ENCODE measurements around the gene MYL5. TPM values are rescaled to one million over a fixed set of nuclear protein-coding genes. Genes with fewer than 3 reads are reported as not detected.

The MYL5 gene
- total and polyA plus RNA-seq, 12 donors: 3.3 to 8.1 (median 6.1) TPM

GRCh38 chr4:673349-674091, 822 bp upstream of the MYL5 start:
- 8 to 9% methylated on average over 42 to 54 of the region's 55 CpGs for WGBS, 2 donors
- intact Hi-C loops (cut with DNase I): no loop called here
- peak; percentile 47 to 68 for DNase-seq

GRCh38 chr4:675036-675882, 917 bp downstream of the MYL5 start:
- peak; percentile 3 to 35 (median 11) for ATAC-seq
- Histone ChIP-seq H3K4me3 (peak overlapping the region; percentile 70 to 100 (median 89)), H3K27me3 (no peaks in the 10 kb centered on the region), H3K27ac (peak overlapping the region in 9 of 10 donors; percentile 91 to 99 (median 96)), H3K4me1 (peaks cover 5 to 34% (median 28%) of the 10 kb centered on the region in 9 donors), H3K9me3 (no peaks in the 10 kb centered on the region), H3K36me3 (peaks cover 0 to 30% (median 17%) of the 10 kb centered on the region in 9 donors)
- 66 to 68% methylated on average over 26 of the region's 26 CpGs for WGBS, 2 donors
- TF ChIP-seq CTCF (IDR thresholded peaks at IDR 0.05): no peak
- no peak for DNase-seq
- intact Hi-C loops (cut with DNase I): no loop called here

More at GRCh38 chr4:673349-674091, 822 bp upstream of the MYL5 start:
- peak; percentile 6 to 36 (median 20) for ATAC-seq
- Histone ChIP-seq H3K27me3 (no peaks in the 10 kb centered on the region), H3K9me3 (no peaks in the 10 kb centered on the region), H3K4me1 (peaks cover 5 to 33% (median 26%) of the 10 kb centered on the region in 9 donors), H3K36me3 (peaks cover 0 to 32% (median 17%) of the 10 kb centered on the region in 9 donors), H3K27ac (peak overlapping the region; percentile 45 to 99 (median 95)), H3K4me3 (peak overlapping the region; percentile 70 to 100 (median 89))
- TF ChIP-seq CTCF (IDR thresholded peaks at IDR 0.05): no peak

GRCh38 chr4:675980-676870, 1.9 kb downstream of the MYL5 start:
- Histone ChIP-seq H3K27me3 (no peaks in the 10 kb centered on the region), H3K4me3 (no peak overlapping the region), H3K27ac (no peak overlapping the region), H3K9me3 (no peaks in the 10 kb centered on the region), H3K4me1 (peaks cover 12 to 44% (median 37%) of the 10 kb centered on the region in 9 donors), H3K36me3 (peaks cover 0 to 20% (median 14%) of the 10 kb centered on the region in 9 donors)
- 51 to 61% methylated on average over 19 of the region's 19 CpGs for WGBS, 2 donors
- no peak for TF ChIP-seq CTCF (IDR thresholded peaks at IDR 0.05)
- no peak for DNase-seq
- no peak for ATAC-seq
- intact Hi-C loops (cut with DNase I): no loop called here
